HG03196 (cell line): ENCODE measurements around the gene SNED1.
"Not testable (repeated sequence)": the region's sequence is repeated elsewhere in the genome, so short reads cannot be mapped to it uniquely, and the experiment has no call there.

Source experiments
- ATAC-seq: cut with Tn5 transposase; IDR thresholded peaks from one replicate; pipeline ENCODE4 v1.9.1; 2021; ENCODE audit not compliant: unreplicated experiment

Gene SNED1

DNA sequence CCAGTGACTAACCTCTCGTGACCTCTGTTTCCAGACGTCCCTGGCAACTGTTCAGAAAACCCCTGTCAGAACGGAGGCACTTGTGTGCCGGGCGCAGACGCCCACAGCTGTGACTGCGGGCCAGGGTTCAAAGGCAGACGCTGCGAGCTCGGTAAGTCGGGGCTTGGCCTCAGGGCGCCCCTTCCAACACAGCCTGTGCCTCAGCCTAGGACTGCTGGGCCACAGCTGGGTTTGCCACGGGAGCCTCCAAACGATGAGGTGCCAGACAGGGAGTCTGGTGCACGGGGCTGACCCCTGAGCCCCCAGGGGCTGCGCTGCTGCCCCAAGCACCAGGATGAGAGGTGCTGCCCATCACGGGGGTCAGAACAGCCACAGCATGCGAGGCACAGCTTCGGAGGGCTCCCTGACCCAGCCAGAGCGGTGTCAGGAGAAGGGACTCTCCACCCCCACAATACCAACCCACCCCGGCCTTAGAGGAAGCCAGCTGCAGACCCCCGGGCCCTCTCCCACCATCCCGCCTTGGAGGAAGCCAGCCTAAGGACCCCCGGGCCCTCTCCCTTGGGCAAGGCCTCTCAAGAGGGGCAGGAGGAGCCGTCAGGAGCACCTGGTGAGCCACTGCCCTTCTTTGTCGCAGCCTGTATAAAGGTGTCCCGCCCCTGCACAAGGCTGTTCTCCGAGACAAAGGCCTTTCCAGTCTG is 83.4 kb downstream of the SNED1 start:
- no peak for ATAC-seq

DNA sequence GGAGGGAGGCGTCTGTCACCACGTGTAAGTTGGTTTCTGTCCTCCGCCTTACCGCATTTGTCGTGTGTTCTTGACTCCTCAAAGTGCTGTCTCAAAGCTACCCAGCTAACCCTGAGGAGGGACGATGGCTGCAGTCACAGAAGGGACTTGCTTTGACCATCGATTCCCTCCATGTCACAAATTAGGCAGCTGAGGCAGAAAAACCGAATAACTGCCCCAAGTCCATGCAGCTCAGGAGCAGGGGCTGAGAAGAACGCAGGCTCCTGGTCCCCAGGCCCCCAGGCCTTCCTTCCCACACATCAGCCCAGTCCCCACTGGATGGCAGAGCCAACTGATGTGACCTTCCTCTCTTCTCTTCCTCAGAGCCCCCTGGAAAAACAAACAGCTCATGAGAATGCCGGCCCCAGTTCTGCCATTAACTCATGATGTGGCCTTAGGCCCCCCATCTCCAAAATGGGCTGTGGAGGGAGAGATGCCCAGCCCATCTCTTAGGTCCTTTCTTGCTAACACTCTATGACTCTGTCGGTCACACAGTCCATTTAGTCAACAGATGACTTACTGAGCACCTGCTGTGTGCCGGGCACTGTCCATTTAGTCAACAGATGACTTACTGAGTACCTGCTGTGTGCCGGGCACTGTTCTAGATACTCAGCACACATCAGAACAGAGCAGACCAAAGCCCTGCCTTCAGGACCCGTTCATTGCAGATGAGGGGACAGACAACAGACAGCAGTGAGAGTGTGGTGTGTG is 84.1 kb downstream of the SNED1 start:
- ATAC-seq: no peak

DNA sequence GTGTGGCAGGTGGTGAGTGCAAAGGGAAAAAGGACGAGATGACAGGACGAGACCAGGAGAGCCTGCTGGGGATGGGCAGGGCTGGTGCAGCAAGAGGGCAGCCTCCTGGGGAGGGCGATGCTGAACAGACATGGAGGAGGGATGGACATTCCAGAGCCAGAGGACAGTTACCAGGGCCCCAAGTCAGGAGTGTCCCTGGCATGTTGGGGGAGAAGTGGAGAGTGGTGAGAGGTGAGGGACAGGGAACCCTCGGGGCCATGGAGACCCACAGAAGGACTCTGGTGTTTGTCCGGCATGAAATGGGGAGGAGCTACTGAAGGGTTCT is 84.6 kb downstream of the SNED1 start:
- no peak for ATAC-seq

DNA sequence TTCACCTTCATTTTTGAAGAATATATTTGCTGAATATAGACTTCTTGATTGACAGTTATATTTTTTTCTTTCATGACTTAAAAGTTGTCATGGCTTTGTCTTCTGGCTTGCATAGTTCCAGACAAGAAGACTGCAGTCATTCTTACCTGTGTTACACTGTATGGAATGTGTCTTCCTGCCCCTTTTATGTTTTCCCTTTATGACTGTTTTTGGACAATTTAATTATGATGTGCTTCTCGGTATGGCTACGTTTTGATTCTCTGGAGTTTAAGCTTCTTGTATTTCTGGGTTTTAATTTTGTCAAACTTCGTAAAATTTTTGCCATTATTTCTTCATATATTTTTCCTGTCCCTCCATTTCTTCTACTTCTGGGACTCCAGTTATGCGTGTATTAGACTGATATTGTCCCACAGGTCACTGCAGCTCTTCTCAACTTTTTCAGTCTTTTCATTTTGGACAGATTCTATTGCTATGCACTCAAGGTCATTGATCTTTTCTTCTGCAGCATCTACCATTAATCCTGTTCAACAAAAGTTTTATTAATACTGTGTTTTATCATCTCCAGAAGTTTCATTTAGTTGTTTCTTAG is 86.5 kb downstream of the SNED1 start:
- no peak for ATAC-seq

DNA sequence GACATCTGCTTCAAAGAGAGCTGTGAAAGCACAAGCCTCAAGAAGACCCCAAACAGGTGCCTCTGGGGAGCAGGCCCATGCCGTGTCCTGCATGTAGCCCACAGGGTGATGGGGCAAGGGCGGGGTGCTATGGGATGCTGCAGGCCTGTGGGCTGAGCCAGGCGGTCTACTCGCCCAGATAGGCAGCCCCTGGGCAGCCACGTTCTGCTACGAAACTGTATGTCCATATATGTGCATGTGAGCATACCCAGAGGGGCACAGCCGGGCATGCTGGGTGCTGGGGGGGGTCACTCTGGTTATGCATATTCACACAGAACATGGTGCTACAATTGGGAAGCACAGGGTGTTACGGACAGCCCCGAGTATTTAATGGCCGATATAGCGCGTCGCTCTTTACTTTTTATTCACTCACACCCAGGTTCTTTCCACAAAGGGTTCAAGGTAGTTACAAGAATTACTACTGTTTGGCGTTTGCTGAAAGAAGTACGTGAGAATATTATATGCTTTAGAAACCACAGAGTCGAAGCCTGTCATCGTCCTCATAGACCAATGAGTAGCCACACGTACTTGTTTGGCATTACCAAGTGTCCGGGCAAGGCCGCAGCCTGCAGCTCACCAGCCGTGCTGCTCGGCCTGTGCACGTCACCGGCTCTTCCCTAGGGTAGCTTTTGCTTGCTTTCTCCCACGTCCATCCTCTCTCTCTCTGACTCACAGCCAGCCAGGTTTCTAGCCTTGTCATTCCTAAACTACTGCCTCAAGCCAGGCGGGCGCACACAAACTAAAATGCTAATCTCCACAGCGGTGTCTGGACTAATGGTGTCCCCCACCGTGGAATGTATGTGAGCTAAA is 89.2 kb downstream of the SNED1 start:
- no peak for ATAC-seq

DNA sequence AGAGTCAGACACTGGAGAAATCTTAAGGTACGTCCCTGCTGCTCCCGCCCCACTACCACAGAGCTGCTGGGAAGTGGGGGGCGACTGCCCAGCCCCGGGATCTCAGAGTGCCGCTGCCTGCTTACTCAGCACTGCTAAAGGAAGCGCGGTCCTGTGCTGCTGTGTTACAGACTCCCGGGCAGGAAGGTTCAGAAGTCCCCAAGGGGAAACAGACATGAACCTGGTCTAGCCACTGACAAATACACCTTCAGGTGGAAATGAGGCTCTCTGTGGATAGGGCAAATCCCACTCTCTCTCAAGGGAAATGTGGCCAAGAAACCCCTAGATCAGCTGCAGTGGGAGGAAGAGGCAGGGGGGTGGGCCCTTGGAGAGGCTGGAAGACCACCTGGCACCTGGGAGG is 90.0 kb downstream of the SNED1 start:
- no peak for ATAC-seq

DNA sequence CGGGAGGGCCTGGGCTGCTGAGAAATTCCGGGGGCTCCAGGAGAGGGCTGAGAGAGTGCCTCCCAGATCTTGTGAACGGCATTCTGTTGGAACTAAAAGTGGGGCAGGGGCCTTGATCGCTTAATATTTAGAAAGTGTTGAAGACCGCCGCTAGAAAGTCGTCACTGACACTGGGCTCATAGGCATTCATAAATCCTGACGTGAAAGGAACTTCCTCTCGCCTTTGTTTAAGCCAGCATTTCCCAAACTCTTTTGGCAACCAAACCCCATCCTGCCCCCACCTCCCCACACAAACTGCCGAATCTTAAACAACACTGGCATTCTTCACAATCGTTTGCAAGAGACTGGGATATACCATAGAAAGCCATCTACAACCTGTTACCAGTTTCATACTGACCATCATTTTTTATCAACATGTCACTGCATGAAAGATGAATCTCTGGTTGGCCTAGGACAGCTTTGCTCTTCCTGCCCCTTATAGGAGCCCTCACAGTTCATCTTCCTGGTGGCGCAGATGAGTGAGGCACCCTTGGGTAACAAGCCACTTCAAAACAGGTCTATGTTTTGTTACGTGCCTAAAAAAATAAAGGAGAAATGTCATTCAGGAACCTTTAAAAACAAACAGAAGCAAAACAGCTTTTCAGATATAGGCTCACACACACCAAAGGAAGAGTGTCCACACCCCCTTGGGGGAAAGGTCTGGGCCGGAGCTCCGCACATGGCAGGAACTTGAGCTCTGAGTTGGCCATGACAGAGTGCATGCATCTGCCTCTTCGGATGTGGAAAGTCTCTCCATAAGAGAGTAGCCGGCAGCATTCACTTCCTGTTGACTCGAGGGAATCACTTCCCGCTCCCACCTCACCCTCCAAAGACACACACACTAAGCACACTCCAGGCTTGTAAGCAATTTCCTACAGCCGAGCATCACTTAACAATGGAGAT is 90.6 kb downstream of the SNED1 start:
- no peak for ATAC-seq

DNA sequence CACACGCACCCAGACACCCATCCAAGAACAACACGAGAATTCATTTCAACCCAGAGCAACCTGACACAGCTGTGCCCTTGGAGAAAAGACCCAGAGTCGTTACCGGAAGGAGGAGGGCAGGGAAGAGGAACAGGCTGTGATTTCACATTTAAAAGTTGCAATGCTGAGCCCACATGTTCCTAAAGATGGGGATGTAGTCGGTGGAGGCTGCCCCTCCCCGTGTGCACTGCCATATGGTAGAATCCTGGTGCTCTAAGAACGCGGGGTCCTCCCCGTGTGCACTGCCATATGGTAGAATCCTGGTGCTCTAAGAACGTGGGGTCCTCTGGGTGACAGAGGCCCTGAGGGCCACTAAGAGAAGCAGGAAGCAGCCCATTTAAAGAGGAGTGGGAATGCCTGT is 92.8 kb downstream of the SNED1 start:
- no peak for ATAC-seq

DNA sequence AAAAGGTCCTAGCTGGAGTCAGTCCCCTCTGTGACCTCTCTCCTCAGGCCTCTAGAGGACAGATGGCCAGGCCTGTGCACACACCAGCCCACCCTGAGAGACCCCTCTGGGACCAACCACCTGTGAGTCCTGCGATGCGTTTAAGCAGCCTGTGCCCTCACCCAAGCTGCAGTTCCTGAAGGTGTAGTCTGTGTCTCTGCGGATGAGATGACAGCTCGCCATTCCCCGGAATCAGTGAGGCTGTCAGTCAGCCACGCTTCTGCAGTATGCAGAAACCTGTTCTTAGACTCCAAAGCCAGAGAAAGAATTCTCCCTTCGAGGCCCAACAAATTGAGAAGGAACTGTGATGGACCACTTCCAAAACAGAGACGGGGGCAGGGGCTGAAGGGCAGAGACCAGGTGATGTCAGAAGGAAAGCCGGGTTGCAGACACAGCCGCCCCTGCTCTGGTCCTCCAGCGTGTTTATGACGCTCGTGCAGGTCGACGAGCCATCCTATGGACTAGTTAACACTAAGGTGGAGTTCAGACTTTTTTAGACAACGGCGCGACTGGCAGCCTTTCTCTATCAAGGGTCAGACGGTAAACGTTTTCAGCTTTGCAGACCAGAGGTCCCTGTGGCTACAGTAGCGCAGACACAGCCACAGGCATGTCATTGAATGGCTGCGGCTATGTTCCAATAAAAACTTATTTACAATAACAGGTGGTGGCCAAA is 93.5 kb downstream of the SNED1 start:
- no peak for ATAC-seq

DNA sequence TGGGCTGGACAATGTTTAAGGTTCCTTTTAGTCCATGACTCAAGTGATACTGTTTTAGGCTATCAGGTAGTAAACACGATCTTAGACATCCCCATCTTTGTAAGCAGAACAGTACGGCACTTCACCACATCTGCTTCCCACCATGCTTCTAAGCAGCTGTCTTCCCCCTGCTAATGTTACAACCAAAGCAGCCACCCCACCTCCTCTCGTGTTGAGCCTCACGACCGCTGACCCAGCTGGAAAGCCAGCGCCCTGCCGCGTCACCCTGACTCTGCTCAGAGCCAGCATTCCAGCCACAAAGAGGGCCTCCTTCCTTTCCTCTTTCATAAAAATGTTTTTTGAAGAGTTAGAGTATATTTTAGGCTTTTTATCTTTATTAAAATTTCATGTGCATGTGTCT is 94.3 kb downstream of the SNED1 start:
- no peak for ATAC-seq

DNA sequence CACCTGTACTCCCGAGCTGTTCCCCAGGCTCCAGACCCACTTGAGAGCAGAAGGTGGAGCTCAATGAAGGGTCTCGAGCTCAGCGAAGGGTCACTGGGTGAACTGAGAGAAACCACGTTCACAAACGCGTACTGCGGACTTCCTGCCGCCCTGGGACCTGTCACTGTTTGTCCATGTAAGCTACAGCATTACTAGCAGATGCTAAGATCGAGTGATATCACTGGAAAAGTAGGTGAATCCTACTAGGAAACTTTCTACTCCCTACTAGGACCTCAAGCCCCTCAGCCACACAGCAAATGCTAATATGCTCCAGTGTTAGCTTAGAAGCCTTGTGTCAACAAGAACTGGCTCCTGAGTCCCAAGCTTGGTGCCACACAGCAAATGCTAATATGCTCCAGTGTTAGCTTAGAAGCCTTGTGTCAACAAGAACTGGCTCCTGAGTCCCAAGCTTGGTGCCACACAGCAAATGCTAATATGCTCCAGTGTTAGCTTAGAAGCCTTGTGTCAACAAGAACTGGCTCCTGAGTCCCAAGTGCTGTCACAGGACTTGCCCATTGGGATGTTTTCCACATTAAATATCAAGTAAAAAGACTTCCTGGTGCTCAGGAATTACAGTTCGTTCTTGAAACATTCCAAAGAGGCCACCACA is 94.8 kb downstream of the SNED1 start:
- ATAC-seq: not testable (repeated sequence)

DNA sequence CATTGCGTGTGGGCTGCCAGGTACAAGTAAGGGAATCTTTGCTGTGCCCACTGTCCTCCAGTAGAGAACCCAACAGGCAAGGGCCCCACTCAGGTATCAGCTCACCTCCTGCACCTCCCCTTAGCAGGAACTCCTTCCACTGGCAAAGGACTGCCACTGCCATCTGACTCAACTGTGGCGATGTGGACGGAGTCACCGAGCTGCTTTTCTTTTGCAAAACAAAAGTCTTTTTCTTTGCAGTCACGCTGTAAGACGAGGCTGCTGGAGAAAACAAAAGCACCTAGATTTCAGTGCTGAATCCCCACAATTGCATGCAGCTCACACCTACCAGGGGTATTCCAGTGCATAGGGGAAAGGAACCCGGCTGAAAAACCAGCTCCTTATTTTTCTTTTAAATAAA is 95.8 kb downstream of the SNED1 start:
- ATAC-seq: no peak

DNA sequence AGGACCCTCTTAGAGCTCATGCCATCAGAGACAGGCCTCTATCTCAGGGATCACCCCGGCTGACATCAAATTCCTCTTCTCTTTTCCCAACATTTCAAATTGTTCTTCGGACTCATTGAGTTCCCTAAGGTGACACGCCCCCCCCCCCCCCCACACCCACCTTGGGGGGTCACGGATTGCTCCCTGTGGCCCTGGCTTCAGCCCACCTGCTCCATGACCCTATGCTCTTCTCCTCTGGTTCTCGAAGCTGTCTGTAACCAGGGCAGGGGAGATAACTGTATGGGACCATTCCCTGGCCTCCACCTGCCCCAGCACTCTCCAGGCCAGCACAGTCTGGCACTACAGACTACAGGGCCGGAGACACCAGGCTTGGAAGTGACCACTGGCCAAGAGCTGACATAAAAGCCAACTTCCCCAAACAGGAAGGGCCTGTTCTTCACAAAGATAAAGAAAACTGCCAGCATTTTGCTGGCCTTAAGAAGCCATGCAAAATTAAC is 96.6 kb downstream of the SNED1 start:
- ATAC-seq: no peak

DNA sequence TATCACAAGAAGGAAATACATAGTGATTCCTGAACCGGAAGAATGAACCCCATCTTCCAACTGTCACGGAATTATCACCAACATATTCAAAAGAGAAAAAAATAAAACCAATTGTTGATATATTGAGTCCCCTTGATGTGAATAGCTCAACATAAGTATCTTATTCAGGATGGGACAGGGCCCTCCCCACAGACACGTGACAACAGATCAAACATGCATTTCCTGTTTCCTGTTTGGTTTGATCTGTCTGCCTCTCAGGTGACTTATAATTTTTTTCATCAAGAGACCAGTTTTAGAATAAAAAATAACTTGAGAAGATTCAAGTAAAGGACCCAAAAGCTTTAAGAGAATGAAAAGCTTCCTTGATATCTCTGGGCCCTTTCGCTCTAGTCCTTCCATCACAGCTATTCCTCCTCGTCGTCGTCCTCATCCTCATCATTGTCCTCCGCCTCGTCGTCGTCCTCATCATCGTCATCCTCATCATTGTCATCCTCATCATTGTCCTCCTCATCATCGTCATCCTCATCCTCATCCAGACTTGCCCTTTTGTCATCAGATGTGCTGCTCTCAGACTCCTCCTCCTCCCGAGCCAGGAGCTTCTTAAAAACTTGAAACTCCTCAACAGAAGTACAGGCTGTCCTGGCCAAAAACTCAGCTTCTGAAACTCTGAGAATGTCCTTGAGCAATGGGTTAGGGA is 97.3 kb downstream of the SNED1 start:
- ATAC-seq: no peak

DNA sequence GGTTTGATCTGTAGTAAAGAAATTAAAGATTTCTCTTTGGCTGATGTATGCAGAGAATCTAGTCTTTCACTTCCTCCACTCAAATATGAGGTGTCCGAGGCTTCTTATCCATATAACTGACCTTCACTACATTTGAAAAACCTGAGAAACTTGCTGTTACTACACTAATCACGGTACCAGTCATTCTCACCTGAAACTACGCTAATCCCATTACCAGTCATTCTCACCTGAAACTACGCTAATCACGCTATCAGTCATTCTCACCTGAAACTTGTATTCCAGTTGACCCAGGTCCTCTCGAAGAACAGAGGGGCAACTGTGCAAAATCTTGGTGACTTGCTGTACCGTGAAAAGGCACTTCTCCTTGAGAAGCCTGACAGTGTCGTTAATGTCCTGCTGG is 98.6 kb downstream of the SNED1 start:
- ATAC-seq: no peak

DNA sequence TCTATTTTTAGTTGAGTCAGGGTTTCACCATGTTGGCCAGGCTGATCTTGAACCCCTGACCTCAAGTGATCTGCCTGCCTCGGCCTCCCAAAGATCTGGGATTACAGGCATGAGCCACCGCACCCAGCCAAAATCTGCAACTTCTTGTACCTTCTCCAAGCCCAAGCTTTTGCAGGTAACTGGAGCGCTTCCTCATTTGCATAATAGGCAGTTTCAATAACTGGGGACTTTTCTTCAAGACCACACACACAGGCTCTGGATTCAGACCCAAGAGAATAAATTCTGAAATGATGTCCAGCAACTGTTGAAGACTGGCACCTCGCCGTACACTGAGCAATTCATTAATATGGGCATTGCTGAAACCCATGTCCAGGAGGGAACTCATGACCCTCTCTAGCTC is 100.8 kb downstream of the SNED1 start:
- no peak for ATAC-seq

DNA sequence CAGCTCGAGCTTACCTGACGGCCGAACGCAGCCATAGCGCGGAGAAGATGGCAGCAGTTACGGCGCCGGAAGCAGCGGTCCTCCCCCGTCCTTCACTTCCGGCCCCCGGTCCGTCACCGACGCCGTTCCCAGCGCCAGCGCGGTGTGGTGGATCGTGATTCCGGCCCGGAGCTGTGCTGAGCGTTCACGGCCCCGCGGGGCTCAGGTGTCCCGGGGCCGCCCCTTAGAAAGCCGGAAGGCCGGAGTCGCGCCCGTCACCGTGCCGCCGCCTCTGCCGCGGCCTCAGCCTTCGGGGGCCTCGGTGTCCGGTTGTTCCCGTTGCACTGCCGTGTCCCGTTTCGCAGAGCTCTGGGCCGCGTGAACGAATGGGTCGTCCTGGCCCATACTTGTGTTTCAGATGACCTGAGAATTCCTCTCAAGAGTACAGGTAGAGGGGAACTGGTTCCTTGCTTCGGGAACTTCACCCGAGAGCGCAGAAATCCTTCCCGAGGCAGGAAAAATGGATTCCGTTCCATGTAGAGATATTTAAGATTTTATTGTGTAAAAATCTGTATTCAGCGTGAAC is 103.9 kb downstream of the SNED1 start, which contains the start of gene MTERF4:
MTERF4 (minus strand) TSS at position 49 of the 565 bp plus-strand sequence; CDS start at position 35, 14 bp downstream.
- ATAC-seq: peak; percentile 84

DNA sequence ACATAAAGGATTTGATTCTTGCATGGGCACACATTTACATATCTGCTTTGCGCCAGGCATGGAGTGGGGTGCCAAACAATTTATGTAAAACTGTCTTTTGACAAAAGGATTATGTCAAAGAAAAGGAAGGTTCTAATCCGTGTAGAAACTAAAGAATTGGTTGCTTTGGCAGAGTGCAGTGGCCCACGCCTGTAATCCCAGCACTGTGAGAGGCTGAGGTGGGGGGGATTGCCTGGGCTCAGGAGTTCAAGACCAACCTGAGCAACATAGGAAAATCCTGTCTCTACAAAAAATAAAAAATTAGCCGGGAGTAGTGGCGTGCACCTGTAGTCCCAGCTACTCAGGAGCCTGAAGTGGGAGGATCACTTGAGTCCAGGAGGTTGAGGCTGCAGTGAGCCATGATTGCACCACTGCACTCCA is 104.8 kb downstream of the SNED1 start:
- ATAC-seq: no peak
